DMS153 treated with DMSO at 0.1 percent for 48 hours (cell line): Measurements from ENCODE around the gene LEFTY1.

Experiments used
- DNase-seq: peaks from one replicate; lab custom pipeline; 2025; ENCODE audit not compliant: unreplicated experiment; lab: John Stamatoyannopoulos, UW

LEFTY1 gene

GRCh38 chr1:225874431-225874830 is 14.5 kb downstream of the LEFTY1 start:
- DNase-seq: no peak

DNA sequence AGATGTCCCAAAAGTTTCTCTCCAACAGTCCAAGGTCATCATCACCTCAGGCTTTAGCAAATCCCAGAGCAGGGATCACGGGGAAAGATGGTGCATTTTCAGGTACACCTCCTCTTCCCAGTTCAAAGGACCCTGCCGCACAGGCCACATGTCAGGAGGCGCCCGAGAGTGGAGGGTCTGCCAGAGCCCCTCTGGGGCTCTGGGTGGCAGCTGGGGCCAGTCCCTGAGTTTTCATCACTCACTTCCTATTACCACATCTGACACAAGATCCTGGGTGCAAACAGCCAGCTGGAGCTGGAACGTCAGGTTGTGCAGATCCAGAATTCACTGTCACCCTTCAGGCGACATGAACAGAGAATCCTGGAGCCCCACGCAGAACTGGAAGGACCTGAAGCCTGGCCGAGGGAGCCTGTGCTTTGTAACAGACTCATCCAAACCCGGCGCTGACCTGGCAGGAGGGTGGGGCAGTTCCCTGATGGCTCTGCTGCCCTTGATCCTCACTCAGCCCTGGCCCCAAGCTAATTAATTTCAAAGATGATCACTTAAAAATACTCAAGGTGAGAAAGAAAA is 15.6 kb downstream of the LEFTY1 start:
- DNase-seq: no peak

DNA sequence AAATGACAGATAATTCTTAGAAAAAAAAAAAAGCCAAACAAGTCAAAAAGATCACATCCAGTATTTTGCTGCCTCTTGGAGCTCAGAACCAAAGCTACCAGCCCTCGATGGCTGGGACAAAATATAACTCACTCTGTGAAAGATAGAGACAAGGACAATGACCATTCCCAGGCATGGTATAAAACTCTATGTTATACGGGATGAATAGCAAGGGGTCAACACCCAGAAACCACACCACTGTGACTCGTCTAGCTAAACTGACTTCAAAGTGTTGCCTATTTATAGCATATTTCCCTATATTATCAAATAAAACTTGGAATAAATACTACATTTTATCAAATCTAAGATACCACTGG is 16.9 kb downstream of the LEFTY1 start:
- DNase-seq: no peak

- peak; percentile 94 for DNase-seq
Measured at GRCh38 chr1:225871359-225872074, 17.4 kb downstream of the LEFTY1 start.

DNA sequence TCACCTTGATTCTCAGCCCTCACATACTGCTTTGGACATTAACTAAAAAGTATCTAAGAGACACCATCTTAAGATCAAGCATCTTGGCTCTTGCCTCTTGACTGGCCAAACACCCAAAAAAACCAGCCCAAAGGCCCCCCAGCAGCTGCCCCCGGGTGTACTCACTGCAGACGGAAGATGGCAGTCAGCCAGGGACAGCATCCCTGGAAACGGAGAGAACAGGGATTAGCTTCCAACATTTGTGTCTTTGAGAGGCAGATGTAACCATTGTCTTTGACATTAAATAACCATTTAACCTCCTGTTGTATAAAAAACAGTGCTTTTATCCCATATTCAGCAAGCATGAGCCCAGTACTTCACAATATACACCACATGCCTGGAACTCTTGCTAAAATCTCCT is 18.0 kb downstream of the LEFTY1 start:
- DNase-seq: peak; percentile 90

DNA sequence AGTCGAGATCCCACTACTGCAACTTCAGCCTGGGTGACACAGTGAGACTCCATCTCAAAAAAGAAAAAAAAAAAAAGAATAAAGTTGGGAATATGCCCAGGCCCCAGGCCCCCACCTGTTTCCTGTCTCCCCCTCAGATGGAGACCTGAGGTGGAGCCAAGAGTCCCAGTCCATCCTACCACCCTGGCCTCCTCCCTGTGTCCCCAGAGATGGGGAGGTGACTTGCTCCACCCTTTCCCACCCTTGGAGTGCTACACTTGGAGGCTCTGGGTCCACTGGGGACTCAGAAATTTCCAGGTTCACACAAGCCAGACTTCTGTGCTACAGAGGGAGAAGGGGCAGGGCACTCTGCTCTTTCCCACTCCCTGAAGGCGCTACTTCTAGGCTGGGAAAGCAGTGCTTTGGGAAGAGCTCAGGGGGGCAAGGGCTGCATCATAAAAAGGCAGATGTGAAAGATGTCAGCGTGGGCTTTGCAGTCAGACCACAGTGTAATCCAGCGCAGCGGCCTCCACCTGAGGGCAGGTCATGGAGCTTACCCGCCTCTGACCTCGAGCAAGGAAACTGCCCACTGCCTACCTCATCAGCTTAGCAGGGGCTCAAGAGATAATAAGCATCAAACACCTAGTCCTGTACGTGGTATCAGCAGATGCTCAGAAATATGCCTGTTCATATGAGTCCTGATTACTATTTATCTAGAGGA is 20.2 kb downstream of the LEFTY1 start:
- DNase-seq: peak; percentile 65

DNA sequence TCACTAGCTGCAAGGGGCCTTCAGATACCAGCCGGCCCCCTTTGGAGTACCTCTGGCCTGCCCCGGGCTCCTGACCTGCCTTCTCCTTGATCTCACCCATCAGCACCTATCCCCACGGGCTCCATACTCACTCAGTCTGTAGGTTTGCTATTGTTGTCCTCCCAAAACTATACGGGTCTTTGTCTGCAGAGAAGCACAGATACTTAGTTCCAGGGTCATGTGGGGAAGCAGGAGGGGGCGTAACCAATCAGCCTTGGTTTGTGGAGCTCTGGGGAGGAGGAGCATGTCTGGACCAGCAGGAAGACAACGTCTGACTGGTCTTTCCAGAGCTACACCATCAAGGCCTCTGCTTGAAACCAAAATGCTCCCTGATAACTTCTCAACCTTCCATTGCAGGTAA is 22.0 kb downstream of the LEFTY1 start:
- no peak for DNase-seq

DNA sequence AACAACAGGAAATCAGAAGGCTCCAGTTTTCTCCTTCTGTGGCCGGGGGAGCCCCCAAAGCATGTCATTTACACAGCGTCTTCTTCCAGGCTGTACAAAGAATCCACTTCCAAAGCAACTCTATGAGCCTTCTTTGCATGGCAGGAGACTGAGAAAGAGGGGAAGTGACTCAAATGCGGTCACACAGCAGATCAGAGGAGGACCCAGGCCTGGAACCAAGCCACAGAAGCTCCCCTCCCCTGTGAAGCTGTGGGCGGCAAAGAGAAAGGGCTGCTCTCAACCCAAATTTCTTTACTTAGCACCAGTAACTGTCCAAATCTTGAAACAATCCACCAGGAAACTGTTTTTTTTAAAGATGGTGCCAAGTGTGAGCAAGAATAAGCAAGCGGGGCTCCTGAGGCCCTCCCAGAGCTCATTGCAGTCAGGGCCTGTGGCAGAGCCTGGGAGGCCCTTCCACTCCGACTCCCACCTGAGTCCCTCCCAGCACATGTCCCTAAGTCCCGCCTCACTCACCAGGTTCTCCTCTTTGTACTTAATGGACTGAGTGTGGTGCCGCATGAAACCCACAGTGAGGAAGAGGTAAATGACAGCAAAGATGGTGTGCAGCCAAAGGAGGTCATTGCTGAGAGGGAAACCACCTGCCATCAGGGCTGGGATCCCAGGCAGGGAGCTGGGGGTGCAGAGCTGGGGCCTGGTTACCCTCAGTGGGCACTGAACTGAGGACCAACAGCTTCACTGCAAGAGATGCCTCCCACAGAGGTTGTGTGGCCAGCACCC is 22.7 kb downstream of the LEFTY1 start:
- DNase-seq: no peak

GRCh38 chr1:225865514-225865913 is 23.4 kb downstream of the LEFTY1 start:
- no peak for DNase-seq

DNA sequence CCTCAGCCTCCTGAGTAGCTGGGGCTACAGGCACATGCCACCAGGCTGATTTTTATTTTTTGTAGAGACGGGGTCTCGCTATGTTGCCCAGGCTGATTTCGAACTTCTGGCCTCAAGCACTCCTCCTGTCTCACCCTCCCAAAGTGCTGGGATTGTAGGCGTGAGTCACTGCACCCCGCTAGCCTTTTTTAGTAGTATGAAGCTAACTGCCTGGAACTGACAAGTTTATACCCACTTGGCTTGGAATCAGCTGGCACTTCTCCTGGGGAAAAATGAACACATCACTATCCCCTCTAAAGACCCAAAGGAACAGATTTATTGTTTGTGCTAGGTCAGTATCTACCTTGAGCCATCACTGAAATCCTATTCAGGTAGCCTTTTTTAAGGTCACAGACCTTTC is 25.8 kb downstream of the LEFTY1 start:
- DNase-seq: no peak

DNA sequence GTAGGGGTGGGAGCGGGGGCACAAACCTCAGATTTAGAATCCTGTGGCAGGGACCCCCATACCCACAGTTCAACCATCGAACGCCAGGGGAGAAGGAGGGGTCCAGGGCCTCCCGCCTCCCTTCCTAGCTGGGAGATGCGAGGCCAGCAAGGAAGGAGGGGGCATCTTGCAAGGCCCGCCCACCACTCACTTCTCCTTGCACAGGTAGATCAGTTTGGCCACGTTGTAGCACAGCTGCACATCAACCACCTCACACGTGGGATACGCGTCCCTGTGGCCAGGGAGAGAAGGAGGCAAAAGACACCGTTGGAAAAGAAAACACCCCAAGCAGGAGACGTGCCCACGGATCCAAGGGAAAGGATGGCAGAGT is 26.4 kb downstream of the LEFTY1 start:
- DNase-seq: no peak

- no peak for DNase-seq
Measured at GRCh38 chr1:225861834-225862580, 26.9 kb downstream of the LEFTY1 start.

DNA sequence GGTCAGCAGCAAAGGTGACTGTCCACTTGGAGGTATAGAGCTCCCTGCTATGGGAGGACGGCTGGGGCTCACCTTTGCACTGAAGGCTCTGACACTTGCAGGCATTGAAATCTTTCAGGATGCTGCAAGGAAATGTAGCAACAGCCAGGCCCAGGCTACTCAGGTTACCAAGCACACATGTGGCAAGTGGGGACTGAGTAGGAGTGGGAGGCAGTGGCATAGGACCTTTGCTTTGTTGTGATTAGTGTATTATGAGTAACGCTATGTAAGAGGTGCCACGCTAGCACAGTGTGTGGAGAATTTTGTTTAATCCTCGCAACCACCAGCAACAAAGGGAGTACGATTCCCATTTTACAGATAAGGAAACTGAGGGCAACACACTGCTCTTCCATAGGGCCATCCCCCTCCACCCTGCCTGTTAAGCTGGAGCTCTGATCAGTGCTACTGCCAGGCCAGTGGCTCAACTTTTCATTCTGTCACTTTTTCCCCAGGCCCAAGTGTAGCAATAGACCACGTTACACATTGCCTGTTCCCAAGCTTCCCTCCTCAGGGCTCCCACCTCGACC is 28.0 kb downstream of the LEFTY1 start:
- no peak for DNase-seq

DNA sequence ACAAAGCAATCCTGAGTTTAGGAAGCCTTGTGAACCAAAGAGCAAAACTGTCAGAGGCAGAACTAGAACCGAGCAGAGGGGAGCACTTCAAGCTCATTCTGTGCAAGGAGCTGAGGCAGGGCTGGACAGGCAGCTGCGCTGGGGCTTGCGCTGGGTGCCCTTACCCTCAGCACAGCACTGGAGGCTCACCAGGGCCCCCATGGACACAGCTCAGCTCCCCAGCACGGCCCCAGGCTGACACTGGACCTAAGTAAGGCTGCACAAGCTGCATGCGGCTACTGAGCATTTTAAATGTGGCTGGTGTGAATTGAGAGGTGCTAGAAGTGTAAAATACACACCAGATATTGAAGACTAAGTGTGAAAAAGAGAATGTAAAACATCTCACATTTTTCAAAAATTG is 28.8 kb downstream of the LEFTY1 start:
- no peak for DNase-seq

- no peak for DNase-seq
Measured at GRCh38 chr1:225859151-225859550, 29.8 kb downstream of the LEFTY1 start.

DNA sequence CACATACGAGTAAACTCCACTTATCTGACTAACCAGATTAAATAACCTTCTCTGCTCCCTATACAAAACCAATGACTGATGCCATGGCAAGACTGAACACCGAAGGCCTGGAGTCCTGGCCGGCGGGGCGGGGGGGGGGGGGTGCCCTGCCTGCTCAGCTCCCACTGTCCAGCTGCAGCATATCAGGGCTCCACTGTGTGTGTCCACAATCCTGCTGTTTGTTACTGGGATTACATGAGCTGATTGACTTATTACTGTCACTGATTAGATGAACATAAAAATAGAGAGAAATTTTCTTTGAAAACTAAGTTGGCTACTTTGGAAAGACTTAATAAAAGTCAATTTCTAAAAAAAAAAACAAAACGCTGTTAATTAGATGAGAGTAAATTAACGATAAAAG is 31.7 kb downstream of the LEFTY1 start:
- DNase-seq: no peak

GRCh38 chr1:225855503-225856300 is 33.2 kb downstream of the LEFTY1 start:
- DNase-seq: no peak

DNA sequence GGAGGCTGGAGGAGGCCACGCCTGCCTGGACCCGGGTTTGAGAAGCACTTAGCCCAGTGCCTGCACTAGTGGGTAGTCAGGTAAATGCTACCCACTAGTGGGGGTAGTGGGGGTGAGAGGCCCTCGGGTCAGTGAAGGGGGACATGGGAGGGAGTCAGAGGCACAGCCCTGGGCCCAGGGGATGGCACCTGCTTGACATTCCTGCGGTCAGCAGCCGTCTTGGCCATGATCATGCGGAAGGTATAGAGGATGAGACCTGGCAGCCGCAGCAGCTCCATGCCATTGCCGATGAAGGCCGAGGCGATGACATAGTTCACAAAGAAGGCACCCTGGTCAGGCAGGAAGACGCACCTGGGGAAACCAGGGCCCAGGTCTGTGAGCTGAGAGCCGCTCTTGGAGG is 35.5 kb downstream of the LEFTY1 start:
- no peak for DNase-seq

DNA sequence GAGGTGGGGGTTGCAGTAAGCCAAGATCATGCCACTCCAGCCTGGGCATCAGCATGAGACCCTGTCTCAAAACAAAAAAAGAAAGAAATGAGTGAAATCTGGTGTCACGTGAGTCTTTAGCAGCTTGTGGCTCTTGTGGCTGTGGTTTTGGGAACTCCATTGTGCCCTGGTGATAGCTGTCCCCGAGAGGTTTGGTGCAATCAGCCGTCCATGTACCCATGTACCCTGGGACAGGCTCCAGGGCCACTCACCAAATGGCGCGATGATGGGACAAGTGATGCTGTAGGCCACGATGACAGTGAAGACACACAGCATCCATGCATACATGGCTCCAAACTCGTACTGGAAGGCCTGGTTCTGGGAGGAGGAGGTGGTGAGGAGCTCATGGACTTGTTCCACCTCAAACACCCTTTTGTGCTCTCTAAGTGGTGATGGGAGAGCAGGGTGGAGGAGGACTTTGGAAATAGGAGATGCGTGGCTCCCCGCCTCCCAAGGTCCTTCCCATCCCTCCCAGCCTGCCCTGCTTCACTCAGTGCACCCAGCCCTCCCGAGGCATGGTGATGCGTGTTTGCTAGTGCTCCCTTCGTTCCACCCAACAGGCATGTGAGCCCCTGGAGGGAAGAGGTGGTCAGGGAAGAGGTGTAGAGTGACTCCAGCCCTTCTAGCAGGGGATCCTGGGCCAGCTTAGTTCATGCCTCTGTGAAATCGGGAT is 36.4 kb downstream of the LEFTY1 start:
- DNase-seq: no peak
